ENCODE results near the gene EME2. TPM values are rescaled to one million over a fixed set of nuclear protein-coding genes. Genes with fewer than 3 reads are reported as not detected.

The EME2 gene
- total and polyA plus RNA-seq, 2 donors: 6.3 to 8.1 TPM

DNA sequence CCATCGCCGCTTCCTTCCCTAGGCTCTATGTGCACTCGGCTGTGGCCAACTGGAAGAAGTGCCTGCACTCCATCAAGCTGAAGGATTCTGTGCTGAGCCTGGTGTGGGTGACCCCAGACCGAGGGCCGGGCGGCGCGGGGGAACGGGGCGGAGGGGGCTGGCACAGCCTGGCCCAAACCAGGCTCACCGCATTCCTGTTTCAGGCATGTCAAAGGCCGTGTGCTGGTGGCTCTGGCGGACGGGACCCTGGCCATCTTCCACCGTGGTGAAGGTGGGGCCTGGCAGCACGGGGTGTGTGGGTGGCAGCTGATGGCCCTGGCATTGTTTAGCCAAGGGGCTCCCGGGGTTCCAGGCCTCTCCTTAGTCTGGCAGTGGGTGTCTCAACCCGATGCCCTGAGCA, 5.9 kb upstream of the EME2 start:
- Histone ChIP-seq H3K36me3 (ENCODE audit: insufficient read depth) (peaks cover 4% of the 10 kb centered on the region), H3K4me1 (ENCODE audit: insufficient read depth) (no peaks in the 10 kb centered on the region)

GRCh38 chr16:1767116-1767994, 5.3 kb upstream of the EME2 start:
- H3K4me1 ChIP-seq (ENCODE audit: insufficient read depth): no peaks in the 10 kb centered on the region
- 91% methylated on average over 42 of the region's 42 CpGs for WGBS
- no peak overlapping the region for H3K27ac ChIP-seq (ENCODE audit: low read depth)
- DNase-seq (ENCODE audit: extremely low spot score): no peak
- peaks cover 4% of the 10 kb centered on the region for H3K36me3 ChIP-seq (ENCODE audit: insufficient read depth)
- H3K4me3 ChIP-seq (ENCODE audit: low read depth, low read length): no peak overlapping the region

More for the DNA sequence above, 5.9 kb upstream of the EME2 start:
- DNase-seq (ENCODE audit: extremely low spot score): no peak
- Histone ChIP-seq H3K27ac (ENCODE audit: low read depth) (no peak overlapping the region), H3K4me3 (ENCODE audit: low read depth, low read length) (no peak overlapping the region)
- 88% methylated on average over 18 of the region's 18 CpGs for WGBS

GRCh38 chr16:1768061-1768766, 4.4 kb upstream of the EME2 start:
- 85% methylated on average over 41 of the region's 41 CpGs for WGBS
- DNase-seq (ENCODE audit: extremely low spot score): no peak
- H3K4me3 ChIP-seq (ENCODE audit: low read depth, low read length): no peak overlapping the region
- H3K36me3 ChIP-seq (ENCODE audit: insufficient read depth): peaks cover 4% of the 10 kb centered on the region
- no peaks in the 10 kb centered on the region for H3K4me1 ChIP-seq (ENCODE audit: insufficient read depth)
- no peak overlapping the region for H3K27ac ChIP-seq (ENCODE audit: low read depth)

- Histone ChIP-seq H3K36me3 (ENCODE audit: insufficient read depth) (peaks cover 4% of the 10 kb centered on the region), H3K27ac (ENCODE audit: low read depth) (no peak overlapping the region), H3K4me3 (ENCODE audit: low read depth, low read length) (no peak overlapping the region), H3K4me1 (ENCODE audit: insufficient read depth) (no peaks in the 10 kb centered on the region)
- WGBS: 76% methylated on average over 26 of the region's 26 CpGs
- no peak for DNase-seq (ENCODE audit: extremely low spot score)
Observed at GRCh38 chr16:1768767-1769401, 3.7 kb upstream of the EME2 start.

DNA sequence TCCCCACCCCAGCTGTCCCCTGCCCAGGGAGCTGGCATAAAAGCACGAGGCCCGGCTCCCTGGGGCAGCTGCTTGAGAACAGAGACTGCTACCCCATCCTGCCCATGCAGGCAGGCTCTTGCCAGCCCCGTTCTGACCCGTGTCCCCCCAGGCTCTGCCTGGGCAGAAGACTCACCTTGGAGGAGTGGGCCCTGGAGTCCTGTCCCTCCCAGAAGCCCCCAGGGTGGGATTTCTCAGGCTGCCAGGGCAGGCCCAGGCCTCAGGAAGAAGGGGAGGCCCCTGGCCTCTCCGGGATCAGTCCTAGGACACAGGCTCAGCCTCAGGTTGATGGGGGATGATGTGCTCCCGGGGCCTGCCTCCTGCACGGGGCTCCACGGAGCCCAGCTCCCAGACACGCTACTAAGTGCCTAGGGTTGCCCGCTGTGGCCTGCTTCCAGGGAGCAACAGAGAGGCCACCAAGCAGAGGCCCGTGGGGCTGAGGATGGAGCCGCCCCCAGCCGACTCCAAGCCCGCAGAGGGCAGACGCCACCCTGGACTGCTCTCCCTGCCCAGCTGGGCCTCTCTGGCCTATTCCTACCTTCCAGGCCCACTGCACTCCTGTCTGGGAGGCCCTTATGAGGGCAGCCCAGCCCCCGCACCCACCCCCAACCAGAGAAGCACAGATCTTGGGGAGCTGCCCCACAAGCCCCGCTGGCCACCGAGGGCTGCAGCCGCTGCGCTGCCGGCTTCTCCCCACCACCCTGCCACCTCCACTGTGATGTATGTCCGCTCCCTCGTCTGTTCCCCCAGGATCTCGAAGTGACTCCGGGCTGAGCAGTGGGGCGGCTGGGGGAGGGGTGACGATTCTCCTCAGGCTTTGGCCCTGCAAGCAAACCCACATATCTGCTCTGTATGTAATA, 3.0 kb upstream of the EME2 start:
- H3K4me1 ChIP-seq (ENCODE audit: insufficient read depth): no peaks in the 10 kb centered on the region
- no peak overlapping the region for H3K27ac ChIP-seq (ENCODE audit: low read depth)
- no peak for DNase-seq (ENCODE audit: extremely low spot score)
- 72% methylated on average over 27 of the region's 27 CpGs for WGBS
- H3K4me3 ChIP-seq (ENCODE audit: low read depth, low read length): no peak overlapping the region
- peaks cover 4% of the 10 kb centered on the region for H3K36me3 ChIP-seq (ENCODE audit: insufficient read depth)

DNA sequence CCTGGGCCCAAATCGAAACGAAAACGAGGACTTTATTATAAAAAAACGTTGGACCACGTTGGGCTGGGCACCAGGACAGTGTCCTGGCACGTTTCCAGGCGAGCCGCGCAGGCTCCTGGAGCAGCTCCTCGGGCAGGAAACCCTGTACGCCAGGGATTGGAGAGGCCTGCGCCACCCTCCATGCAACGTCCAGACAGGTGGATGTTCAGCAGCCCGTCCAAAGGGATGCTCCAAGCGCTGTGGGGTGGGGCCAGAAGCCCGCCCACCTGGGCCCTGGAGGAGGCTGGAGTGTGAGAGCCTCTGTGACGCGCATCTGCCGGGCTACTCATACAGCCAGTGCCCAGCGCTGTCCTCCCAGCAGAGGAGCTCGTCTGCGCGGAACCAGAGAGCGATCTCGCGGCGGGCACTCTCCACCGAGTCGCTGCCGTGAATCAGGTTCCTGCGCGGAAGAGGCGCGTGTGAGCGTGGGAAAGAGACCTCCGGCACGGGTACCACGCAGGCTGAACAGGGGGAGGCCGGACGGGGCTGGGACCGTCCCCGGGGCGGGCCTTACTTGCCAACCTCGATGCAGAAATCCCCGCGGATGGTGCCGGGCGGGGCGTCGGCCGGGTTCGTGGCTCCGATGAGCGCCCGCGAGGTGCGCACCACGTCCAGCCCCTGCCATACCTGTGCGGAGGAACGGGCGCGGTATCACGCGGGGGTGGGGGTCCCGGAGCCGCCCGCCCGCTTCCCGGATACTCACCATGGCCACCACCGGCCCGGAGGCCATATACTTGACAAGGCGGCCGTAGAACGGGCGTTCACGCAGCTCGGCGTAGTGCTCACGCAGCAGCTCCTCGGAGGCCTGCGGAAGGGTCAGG, 2.1 kb upstream of the EME2 start:
- no peak for DNase-seq (ENCODE audit: extremely low spot score)
- Histone ChIP-seq H3K36me3 (ENCODE audit: insufficient read depth) (peaks cover 3% of the 10 kb centered on the region), H3K27ac (ENCODE audit: low read depth) (peak overlapping the region; percentile 40), H3K4me3 (ENCODE audit: low read depth, low read length) (peak overlapping the region; percentile 94), H3K4me1 (ENCODE audit: insufficient read depth) (no peaks in the 10 kb centered on the region)
- WGBS: 6% methylated on average over 81 of the region's 81 CpGs

- no peaks in the 10 kb centered on the region for H3K4me1 ChIP-seq (ENCODE audit: insufficient read depth)
- H3K4me3 ChIP-seq (ENCODE audit: low read depth, low read length): peak within 1 kb of the TSS; percentile 94
- H3K36me3 ChIP-seq (ENCODE audit: insufficient read depth): no peaks in the 10 kb centered on the region
- WGBS: under 1% methylated on average over 79 of the region's 79 CpGs
- DNase-seq (ENCODE audit: extremely low spot score): no peak
- peak within 1 kb of the TSS; percentile 62 for H3K27ac ChIP-seq (ENCODE audit: low read depth)
Observed at GRCh38 chr16:1771188-1771863, 1.3 kb upstream of the EME2 start, which contains the start of gene NME3. Gene NME3 (minus strand): TSS chr16:1771543. CDS start chr16:1771534, 9 bp downstream.

GRCh38 chr16:1771864-1772361, 697 bp upstream of the EME2 start:
- WGBS: 13% methylated on average over 22 of the region's 22 CpGs
- H3K4me1 ChIP-seq (ENCODE audit: insufficient read depth): no peaks in the 10 kb centered on the region
- H3K4me3 ChIP-seq (ENCODE audit: low read depth, low read length): peak overlapping the region; percentile 94
- peak overlapping the region; percentile 62 for H3K27ac ChIP-seq (ENCODE audit: low read depth)
- H3K36me3 ChIP-seq (ENCODE audit: insufficient read depth): no peaks in the 10 kb centered on the region
- no peak for DNase-seq (ENCODE audit: extremely low spot score)

DNA sequence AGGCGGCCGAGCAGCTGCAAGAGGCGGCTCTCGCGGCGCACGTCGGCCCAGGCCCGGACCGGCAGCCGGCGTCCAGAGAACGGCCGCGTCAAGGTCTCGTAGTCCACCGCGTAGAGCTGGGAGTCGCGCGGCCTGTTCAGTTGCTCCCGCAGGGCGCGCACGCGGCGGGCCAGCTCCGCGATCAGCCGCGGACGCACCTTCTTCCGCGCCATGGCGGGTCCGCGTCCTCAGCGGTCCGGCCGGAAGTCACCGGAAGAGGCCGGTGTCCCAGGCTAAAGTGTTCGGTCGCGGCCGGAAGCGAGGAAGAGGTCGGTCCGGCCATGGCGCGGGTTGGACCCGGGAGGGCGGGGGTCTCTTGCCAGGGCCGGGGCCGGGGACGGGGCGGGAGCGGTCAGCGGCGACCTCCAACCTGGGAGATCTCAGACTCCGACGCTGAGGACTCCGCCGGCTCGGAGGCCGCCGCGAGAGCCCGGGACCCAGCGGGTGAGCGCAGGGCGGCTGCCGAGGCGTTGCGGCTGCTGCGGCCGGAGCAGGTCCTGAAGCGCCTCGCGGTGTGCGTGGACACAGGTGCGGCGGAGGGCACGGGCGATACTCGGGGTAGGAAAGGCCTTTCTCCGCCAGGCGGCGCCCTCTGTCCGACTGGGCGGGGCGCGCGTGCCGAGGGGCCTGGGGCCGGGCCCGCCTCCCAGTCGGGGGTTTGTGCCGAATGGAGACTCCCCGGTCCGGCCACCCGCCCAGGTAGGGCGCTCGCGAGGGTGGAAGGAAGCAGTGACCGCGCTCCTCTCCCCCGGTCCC, 495 bp downstream of the EME2 start, which contains the start of gene MRPS34:
MRPS34 (minus strand) TSS at position 227 of the 795 bp plus-strand sequence; CDS start at position 212, 15 bp downstream.
- H3K4me1 ChIP-seq (ENCODE audit: insufficient read depth): no peaks in the 10 kb centered on the region
- WGBS: under 1% methylated on average over 108 of the region's 108 CpGs
- H3K36me3 ChIP-seq (ENCODE audit: insufficient read depth): peaks cover 5% of the 10 kb centered on the region
- H3K27ac ChIP-seq (ENCODE audit: low read depth): peak within 1 kb of the TSS; percentile 82
- peak; percentile 43 for DNase-seq (ENCODE audit: extremely low spot score)
- peak within 1 kb of the TSS; percentile 94 for H3K4me3 ChIP-seq (ENCODE audit: low read depth, low read length)

DNA sequence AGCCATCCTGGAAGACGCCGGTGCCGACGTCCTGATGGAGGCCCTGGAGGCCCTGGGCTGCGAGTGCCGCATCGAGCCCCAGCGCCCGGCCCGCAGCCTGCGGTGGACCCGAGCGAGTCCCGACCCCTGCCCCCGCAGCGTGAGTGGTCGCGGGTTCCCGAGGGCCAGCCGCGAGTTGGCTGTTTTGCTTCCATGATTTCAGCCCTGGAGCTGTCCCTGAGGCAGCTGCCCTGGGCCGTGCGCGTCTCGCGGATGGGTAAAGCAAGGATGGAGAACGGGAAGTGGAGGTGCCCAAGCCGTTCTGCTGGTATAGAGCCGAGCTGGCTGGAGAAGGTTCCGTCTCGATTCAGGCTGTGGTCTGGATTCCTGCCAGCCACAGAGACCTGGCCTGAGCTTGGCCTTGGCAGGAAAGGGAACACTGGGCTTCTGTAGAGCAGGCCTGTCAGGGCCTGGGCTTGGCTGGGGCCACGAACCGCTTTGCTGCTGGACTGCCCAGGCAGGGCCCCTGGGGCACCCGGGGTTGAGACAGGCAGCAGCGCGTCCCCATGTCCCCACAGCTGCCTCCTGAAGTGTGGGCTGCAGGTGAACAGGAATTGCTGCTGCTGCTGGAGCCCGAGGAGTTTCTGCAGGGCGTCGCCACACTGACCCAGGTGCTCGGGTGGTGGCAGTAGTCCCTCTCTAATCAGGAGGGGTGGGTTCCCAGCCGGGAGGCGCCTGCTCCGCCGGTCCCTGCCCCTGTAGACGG, 1.3 kb downstream of the EME2 start:
- DNase-seq (ENCODE audit: extremely low spot score): no peak
- Histone ChIP-seq H3K27ac (ENCODE audit: low read depth) (no peak overlapping the region), H3K36me3 (ENCODE audit: insufficient read depth) (peaks cover 5% of the 10 kb centered on the region), H3K4me1 (ENCODE audit: insufficient read depth) (no peaks in the 10 kb centered on the region), H3K4me3 (ENCODE audit: low read depth, low read length) (peak overlapping the region; percentile 94)
- WGBS: 17% methylated on average over 45 of the region's 45 CpGs

Data from urinary bladder (tissue), 4 donors.